Measurements from ENCODE around the gene ASMT.
A peak's percentile ranks its signal among the peaks of the same experiment; 100 is the strongest.
"Not testable (repeated sequence)": the region's sequence is repeated elsewhere in the genome, so short reads cannot be mapped to it uniquely, and the experiment has no call there.

Gene ASMT

DNA sequence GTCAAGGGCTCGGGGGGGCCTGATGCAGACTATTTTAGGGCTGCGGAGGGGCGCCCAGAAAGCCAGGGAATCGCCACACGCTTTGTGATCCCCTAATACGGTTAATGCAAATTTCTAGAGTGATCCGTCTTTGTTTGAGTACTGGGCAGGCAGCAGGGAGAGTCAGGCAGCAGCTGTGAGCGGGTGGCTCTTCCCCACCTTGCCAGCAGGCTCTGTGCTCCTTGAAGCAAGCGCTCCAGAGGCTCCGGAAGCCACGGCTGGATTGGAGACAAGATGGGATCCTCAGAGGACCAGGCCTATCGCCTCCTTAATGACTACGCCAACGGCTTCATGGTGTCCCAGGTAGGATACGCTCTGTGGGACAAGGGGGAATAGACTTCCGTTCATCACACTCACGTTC lies at the start of gene ASMT:
ASMT (plus strand) TSS at position 133 of the 400 bp plus-strand sequence; CDS start at position 274, 141 bp downstream.
- no peak for DNase-seq (ENCODE audit: low read depth)

GRCh38 chrX:1574181-1574580 lies 40.7 kb upstream of the ASMT start:
- DNase-seq (ENCODE audit: low read depth) = not testable (repeated sequence)

DNA sequence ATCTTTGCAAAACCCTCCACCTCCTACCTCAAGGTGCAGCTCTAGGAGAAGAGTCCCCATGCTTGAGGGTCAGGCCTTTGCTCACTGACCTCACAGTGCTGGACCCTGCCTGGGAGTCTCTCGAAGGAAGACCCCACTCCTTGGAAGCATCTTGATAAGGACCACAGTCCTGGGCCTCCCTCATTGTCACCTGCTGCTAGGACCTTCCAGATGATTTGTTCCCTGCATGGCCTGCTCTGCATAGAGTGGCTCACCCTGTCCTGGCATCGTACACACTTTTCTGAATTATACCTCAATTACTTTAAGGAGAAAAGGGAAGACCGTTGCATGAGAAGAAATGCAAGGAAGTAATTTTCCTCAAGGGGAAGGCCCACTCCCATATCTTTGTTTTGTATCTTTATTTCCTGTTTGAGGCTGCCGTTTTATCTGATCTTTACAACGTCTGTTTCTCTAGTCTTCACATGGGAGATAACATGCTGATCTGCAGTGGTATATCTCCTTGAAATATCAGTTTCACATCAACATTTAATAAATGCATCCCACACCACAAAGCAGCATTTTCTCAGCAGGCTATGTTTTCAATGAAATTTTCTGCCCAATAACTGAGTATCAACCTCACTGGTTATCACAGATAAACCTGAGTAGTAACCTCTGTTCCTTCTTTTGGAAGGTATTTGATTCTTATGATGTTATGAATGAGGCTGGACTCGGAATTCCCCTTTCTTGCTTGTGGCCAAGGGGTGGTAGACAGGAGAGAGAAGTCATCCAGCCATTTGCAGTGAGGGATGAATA lies 38.5 kb upstream of the ASMT start:
- DNase-seq (ENCODE audit: low read depth) = no peak

- no peak for DNase-seq (ENCODE audit: low read depth)
These were observed 37.0 kb upstream of the ASMT start for GRCh38 chrX:1577845-1578244.

DNA sequence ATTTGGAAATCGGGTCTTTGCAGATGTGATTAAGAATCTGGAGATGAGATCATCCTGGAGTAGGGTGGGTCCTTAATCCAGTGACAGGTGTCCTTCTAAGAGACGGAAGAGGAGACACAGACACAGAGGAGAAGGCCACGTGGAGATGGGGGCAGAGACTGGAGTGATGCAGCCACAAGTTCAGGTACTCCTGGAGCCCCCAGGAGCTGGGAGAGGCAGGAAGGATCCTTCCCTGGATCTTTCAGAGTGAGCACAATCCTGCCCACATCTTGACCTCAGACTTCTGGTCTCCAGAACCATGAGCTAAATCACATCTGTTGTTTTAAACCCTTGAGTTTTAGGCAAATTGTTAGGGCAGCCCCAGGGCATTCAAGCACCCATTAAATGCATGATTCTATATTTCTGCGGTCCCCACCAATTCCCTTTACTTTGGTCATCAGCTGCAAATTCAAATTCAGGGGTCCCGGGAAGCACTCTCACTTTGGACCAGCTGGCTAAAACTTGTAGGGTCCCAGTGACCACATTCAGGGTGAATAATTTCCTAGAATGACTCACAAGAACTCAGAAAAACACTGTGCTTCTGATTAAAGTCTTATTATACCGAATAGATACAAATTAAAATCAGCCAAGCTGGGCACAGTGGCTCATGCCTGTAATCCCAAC lies 36.2 kb upstream of the ASMT start:
- DNase-seq (ENCODE audit: low read depth) = no peak

GRCh38 chrX:1581132-1581531 lies 33.7 kb upstream of the ASMT start:
- DNase-seq (ENCODE audit: low read depth) = peak; percentile 45

- DNase-seq (ENCODE audit: low read depth) = peak; percentile 29
These were observed 32.0 kb upstream of the ASMT start for GRCh38 chrX:1582686-1583437.

GRCh38 chrX:1584237-1585011 lies 30.4 kb upstream of the ASMT start:
- no peak for DNase-seq (ENCODE audit: low read depth)

GRCh38 chrX:1587161-1587560 lies 27.7 kb upstream of the ASMT start:
- no peak for DNase-seq (ENCODE audit: low read depth)

DNA sequence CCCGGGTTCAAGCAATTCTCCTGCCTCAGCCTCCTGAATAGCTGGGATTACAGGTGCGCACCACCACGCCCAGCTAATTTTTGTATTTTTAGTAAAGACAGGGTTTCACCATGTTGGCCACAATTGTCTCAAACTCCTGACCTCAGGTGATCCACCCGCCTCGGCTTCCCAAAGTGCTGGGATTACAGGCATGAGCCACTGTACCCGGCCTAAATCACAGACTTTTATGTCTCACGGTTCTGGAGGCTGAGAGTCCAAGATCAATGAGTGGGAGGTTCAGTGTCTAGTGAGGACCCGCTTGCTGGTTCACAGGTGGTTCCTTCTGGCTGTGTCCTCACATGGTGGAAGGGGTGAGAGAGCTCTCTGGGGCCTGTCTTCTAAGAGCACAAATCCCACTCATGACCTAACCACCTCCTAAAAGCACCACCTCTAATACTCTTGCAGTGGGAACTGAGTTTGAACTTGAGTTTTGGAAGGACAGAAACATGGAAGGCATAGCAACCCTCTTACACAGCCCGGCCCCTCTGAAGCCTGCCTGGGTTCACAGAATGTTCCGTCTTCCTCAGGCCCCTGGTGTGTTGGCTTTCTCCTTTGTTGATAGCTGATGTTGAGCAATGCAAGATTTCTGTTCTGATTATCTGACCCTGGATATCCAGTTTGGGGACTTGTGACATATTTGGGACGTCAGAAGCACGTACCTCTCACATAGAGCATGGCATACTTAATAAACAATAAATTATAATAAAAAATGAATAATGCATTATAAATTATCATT lies 25.3 kb upstream of the ASMT start:
- no peak for DNase-seq (ENCODE audit: low read depth)

DNA sequence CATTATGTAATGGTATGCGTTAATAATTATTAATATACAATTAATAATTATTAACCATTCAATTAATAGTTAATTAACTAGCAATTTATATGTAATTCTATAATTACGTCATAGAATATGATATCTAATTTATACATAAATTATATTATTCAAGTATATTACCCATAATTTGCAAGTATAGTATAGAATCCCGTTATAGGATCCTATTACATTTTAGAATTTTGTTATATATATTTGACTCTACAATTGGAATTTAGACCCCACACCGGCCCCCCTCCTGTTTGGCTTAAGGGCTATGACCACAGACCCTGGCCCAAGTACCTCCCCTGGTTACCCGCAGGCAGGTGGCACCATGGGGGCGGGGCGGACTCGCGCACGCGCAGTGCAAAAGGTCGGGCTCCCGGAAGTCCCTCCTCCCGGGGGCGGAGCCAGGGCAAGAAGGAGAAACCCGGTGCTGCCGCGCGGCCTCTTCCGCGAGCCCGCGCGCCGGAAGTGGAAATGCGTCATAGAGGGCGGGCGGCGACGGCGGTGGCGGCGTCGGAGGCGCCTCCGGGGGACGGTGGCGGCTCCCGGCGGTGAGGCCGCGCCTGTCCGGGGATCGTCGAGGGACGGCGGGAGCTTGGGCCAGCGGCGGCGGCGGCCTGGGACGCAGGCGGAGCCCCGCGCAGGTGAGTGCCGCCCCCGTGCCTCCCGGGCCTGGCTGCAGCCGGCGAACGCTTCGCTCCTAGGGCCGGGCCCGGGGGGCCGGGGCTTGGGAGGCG lies 23.6 kb upstream of the ASMT start, which contains the start of gene AKAP17A:
AKAP17A (plus strand) TSS at position 503 of the 761 bp plus-strand sequence. CDS start 1,859 bp downstream, outside the sequence.
- DNase-seq (ENCODE audit: low read depth) = peak; percentile 95

DNA sequence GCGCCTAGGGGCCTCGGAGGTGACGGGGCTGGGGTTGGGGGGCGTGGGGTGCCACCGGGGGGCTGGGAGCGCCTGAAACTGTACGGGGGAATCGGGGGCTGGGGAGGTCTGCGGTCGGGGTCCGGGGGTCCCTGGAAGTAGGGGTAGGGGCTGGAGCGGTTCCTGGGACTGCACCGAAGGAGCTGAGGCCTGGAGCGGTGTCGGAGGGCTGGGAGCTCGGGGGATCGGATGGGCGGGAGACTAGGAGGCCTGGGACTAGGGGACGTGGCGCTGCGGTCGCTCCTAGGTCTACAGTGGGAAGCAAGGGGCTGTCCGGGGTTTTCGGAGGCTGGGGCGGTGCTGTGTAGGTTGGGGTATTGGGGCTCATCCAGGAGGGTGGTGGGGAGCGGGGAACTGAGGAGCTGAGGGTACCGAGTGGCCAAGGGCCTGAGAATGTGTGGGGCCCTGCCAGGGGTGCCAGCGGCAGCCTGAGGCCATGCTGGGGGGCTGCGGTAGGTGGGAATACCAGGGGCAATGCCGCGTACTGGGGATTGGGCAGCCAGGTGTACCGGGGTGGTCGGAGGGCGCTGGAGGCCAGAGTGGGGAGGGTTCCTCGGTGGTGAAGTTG lies 22.9 kb upstream of the ASMT start:
- DNase-seq (ENCODE audit: low read depth) = no peak

- DNase-seq (ENCODE audit: low read depth) = no peak
These were observed 22.3 kb upstream of the ASMT start for GRCh38 chrX:1592470-1593142.

- DNase-seq (ENCODE audit: low read depth) = no peak
These were observed 21.3 kb upstream of the ASMT start for GRCh38 chrX:1593286-1594271.

DNA sequence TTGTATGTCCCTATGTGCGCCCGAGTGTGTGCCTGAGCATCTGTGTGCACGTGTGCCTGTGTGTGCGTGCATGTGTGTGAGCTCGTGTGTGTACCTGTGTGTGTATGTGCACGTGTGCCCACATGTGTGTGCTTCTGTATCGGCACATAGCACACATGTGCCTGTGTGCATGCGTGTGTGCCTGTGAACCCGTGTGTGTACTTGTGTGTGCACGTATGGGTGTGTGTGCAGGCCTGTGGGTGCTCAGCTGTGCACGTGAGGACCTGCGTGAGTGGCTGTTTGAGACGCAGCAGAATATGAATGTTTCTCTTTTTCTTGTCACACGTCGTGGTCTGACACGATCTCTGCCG lies 19.2 kb upstream of the ASMT start:
- no peak for DNase-seq (ENCODE audit: low read depth)

- no peak for DNase-seq (ENCODE audit: low read depth)
These were observed 18.0 kb upstream of the ASMT start for GRCh38 chrX:1596676-1597344.

DNA sequence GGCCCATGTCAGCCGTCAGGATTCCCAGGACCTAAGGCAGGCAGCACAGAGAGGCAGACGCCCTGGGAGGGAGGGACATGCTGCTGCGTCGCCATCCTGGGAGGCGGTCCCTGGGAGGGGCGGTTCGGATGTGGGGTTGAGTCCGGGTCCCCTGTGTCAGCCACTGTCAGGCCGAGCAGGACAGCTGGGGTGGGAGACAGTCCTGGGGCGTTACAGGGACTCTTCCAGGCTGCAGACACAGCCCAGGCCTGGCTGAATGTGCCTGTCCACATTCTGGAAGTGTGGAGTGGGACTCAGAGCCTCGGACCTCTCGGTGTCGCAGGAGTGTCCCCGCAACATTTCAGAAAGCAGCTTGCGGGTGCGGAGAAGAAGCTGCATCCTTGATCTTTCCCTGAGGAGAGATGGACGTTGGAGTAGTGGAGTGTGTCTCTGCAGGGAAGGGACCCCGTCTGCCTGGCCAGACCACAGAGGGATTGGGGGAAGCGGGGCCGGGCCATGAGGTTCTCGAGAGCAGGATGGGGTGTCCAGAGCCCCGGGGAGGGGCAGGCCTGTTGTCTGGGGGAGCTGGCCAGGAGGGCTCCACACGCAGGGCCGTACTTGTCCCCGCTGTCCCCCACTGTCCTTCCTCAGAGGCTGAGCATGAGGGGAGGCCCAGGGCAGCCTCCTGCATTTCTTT lies 17.4 kb upstream of the ASMT start:
- DNase-seq (ENCODE audit: low read depth) = no peak

Measured in stimulated activated CD8-positive, alpha-beta memory T cell treated with anti-CD3 and anti-CD28 coated beads, Interleukin-12 subunit alpha, Interleukin-12 subunit beta, amount 100 ng/mL, for 1 hour (primary cell).